ENCODE results near the gene MAVS. TPM values are rescaled to one million over a fixed set of nuclear protein-coding genes. Genes with fewer than 3 reads are reported as not detected.

MAVS gene
- total and polyA plus RNA-seq, 3 donors from 2014 or later = 14.5 to 34.6 (median 28.5) TPM

DNA sequence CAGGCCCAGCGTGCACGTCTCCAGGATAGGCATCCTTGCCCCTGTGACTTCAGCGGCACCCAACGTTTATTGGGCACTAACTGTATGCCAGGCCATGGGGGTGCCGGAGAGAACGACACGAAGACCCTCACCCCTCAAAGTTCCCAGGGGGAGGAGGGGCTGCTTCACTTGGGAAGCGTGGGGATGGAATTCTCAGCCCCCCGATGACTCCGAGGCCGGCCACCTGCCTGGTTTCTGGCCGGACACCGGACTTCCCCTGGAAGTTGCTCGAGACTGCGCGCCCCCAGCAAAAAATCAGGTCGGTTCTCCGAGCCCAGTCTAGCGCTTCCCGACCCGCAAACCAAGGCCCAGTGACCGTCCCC lies 275 bp upstream of the MAVS start:
- WGBS, 2 donors = 1% methylated on average over 22 of the region's 22 CpGs; no CpG with 5 or more reads in 1 of the 2 donors
- Histone ChIP-seq H3K27ac (peak overlapping the region; percentile 91 to 92), H3K9me3 (no peaks in the 10 kb centered on the region), H3K36me3 (ENCODE audit: low read depth, missing control alignments) (no peaks in the 10 kb centered on the region), H3K27me3 (no peaks in the 10 kb centered on the region), H3K4me1 (peaks cover 6% of the 10 kb centered on the region), H3K4me3 (peak overlapping the region; percentile 84 to 98)
- TF ChIP-seq POLR2A (IDR thresholded peaks at IDR 0.05) = no peak
- TF ChIP-seq, protein P1, sequence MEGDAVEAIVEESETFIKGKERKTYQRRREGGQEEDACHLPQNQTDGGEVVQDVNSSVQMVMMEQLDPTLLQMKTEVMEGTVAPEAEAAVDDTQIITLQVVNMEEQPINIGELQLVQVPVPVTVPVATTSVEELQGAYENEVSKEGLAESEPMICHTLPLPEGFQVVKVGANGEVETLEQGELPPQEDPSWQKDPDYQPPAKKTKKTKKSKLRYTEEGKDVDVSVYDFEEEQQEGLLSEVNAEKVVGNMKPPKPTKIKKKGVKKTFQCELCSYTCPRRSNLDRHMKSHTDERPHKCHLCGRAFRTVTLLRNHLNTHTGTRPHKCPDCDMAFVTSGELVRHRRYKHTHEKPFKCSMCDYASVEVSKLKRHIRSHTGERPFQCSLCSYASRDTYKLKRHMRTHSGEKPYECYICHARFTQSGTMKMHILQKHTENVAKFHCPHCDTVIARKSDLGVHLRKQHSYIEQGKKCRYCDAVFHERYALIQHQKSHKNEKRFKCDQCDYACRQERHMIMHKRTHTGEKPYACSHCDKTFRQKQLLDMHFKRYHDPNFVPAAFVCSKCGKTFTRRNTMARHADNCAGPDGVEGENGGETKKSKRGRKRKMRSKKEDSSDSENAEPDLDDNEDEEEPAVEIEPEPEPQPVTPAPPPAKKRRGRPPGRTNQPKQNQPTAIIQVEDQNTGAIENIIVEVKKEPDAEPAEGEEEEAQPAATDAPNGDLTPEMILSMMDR (IDR thresholded peaks at IDR 0.05) = no peak
- intact Hi-C loops (cut with DNase I; ENCODE audit: low total_unique reads) = no loop called here
- no peak for DNase-seq

DNA sequence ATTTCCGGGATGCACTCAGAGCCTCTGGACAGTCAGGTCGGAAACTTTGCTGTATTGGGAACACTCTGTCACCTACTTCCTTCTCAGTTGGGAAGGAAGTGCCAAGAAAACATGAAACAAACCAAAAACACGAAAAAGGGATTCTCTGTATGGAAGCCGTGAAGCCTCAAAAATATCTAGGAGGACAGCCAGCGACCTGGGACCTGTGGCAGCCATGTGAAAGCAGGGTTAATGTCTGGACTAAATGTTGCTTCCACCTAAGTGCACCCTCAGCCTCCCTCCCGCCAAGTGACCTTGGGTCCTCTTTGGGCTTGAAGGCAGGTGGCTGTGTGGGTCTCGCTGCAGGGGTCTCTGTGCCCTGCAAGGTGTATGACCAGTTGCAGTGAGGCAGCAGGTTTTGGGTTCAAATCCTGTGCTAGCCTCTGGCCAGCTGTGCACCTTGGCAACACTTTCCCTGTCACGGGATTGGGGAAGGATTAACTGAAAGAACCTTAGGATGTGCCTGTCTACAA lies 851 bp downstream of the MAVS start:
- DNase-seq = peak; percentile 25
- no peaks in the 10 kb centered on the region for H3K36me3 ChIP-seq (ENCODE audit: low read depth, missing control alignments)
- TF ChIP-seq, protein P1 (IDR thresholded peaks at IDR 0.05) = no peak
- no peak for TF ChIP-seq POLR2A (IDR thresholded peaks at IDR 0.05)
- WGBS, 2 donors = 8 to 12% methylated on average over 8 of the region's 8 CpGs
- no peaks in the 10 kb centered on the region for H3K9me3 ChIP-seq
- no peaks in the 10 kb centered on the region for H3K27me3 ChIP-seq
- peaks cover 6% of the 10 kb centered on the region for H3K4me1 ChIP-seq
- peak overlapping the region; percentile 84 to 98 for H3K4me3 ChIP-seq
- H3K27ac ChIP-seq = peak overlapping the region; percentile 91 to 92
- intact Hi-C loops (cut with DNase I; ENCODE audit: low total_unique reads) = no loop called here

DNA sequence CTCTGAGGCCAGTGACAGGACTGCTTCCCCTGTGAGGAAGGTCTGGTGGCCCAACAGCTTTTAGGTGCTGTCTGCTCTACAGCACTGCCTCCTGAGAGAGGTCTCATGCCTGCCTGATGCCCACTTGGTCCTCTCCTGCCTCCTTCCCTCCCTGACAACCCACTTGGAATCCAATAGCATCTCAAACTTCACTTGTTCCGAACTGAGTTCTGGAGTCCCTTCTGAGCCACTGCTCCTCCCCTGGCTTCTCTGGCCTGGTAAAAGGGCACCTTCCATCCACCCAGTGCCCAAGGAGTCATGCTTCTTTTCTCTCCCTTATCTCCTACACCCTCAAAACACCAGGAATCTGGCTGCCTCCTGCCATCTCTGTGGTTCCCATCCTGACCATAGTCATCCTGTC lies 1.9 kb downstream of the MAVS start:
- H3K27ac ChIP-seq = no peak overlapping the region
- H3K27me3 ChIP-seq = no peaks in the 10 kb centered on the region
- intact Hi-C loops (cut with DNase I; ENCODE audit: low total_unique reads) = no loop called here
- no peaks in the 10 kb centered on the region for H3K9me3 ChIP-seq
- no peak for TF ChIP-seq POLR2A (IDR thresholded peaks at IDR 0.05)
- TF ChIP-seq, protein P1 (IDR thresholded peaks at IDR 0.05) = no peak
- DNase-seq = no peak
- 56 to 96% methylated on average over 1 of the region's 1 CpG for WGBS, 2 donors
- no peak overlapping the region for H3K4me3 ChIP-seq
- H3K36me3 ChIP-seq (ENCODE audit: low read depth, missing control alignments) = no peaks in the 10 kb centered on the region
- peaks cover 6% of the 10 kb centered on the region for H3K4me1 ChIP-seq

DNA sequence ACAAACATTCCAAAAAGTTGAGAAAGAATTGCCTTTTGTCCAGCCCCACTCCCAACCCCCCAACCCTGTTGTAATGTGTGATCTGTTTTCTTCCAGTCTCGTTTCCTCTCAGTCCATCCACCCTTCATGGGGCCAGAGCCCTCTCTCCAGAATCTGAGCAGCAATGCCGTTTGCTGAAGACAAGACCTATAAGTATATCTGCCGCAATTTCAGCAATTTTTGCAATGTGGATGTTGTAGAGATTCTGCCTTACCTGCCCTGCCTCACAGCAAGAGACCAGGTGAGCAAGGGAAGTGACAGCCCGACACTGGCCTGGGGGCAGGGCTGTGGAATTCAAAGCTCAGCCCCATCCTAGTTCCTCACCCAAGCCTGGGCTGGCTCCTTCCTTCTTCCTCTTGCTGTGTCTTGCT lies 7.8 kb downstream of the MAVS start:
- DNase-seq = no peak
- 72 to 81% methylated on average over 4 of the region's 4 CpGs for WGBS, 2 donors
- TF ChIP-seq, protein P1 (IDR thresholded peaks at IDR 0.05) = no peak
- TF ChIP-seq POLR2A (IDR thresholded peaks at IDR 0.05) = no peak
- intact Hi-C loops (cut with DNase I; ENCODE audit: low total_unique reads) = no loop called here
- no peaks in the 10 kb centered on the region for H3K36me3 ChIP-seq (ENCODE audit: low read depth, missing control alignments)
- no peaks in the 10 kb centered on the region for H3K27me3 ChIP-seq
- H3K4me3 ChIP-seq = no peak overlapping the region
- no peak overlapping the region for H3K27ac ChIP-seq
- no peaks in the 10 kb centered on the region for H3K4me1 ChIP-seq
- H3K9me3 ChIP-seq = no peaks in the 10 kb centered on the region

DNA sequence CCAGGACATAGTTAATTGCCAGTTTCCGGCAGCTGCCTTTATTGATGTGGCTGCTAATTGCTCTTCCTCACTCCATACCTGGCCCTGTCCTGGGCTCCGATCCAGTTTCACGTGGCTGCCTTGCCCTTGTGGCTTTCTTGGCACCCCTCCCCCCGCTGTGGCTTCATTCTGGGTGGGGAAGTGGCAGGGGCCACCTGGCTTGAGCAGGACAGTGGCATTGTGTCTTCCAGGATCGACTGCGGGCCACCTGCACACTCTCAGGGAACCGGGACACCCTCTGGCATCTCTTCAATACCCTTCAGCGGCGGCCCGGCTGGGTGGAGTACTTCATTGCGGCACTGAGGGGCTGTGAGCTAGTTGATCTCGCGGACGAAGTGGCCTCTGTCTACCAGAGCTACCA lies 10.8 kb downstream of the MAVS start:
- no peaks in the 10 kb centered on the region for H3K4me1 ChIP-seq
- 84 to 86% methylated on average over 14 of the region's 14 CpGs for WGBS, 2 donors
- no peaks in the 10 kb centered on the region for H3K27me3 ChIP-seq
- no peak overlapping the region for H3K4me3 ChIP-seq
- TF ChIP-seq, protein P1 (IDR thresholded peaks at IDR 0.05) = no peak
- TF ChIP-seq POLR2A (IDR thresholded peaks at IDR 0.05) = no peak
- no peak for DNase-seq
- H3K36me3 ChIP-seq (ENCODE audit: low read depth, missing control alignments) = no peaks in the 10 kb centered on the region
- no peak overlapping the region for H3K27ac ChIP-seq
- H3K9me3 ChIP-seq = no peaks in the 10 kb centered on the region
- intact Hi-C loops (cut with DNase I; ENCODE audit: low total_unique reads) = no loop called here

Data from testis (tissue), 3 donors.